Measurements from ENCODE around the gene SLC2A11. TPM values are rescaled to one million over a fixed set of nuclear protein-coding genes. Genes with fewer than 3 reads are reported as not detected.
A peak's percentile ranks its signal among the peaks of the same experiment; 100 is the strongest.

The SLC2A11 gene
- total RNA-seq, 1 experiment from 2014 or later, result 4.9 TPM

GRCh38 chr22:23834406-23834792 is 23.3 kb upstream of the SLC2A11 start:
- no peak overlapping the region for H3K4me3 ChIP-seq (ENCODE audit: low read depth, low read length, poor library complexity, severe bottlenecking)
- no TSS peak for BruUV-seq (replicated peaks)
- no peaks in the 10 kb centered on the region for H3K27me3 ChIP-seq (replicated peaks; ENCODE audit: insufficient read depth, low read depth, low read length, poor library complexity)
- intact Hi-C loops (cut with micrococcal nuclease; ENCODE audit: unreplicated experiment), result no loop called here
- TF ChIP-seq, protein P1, sequence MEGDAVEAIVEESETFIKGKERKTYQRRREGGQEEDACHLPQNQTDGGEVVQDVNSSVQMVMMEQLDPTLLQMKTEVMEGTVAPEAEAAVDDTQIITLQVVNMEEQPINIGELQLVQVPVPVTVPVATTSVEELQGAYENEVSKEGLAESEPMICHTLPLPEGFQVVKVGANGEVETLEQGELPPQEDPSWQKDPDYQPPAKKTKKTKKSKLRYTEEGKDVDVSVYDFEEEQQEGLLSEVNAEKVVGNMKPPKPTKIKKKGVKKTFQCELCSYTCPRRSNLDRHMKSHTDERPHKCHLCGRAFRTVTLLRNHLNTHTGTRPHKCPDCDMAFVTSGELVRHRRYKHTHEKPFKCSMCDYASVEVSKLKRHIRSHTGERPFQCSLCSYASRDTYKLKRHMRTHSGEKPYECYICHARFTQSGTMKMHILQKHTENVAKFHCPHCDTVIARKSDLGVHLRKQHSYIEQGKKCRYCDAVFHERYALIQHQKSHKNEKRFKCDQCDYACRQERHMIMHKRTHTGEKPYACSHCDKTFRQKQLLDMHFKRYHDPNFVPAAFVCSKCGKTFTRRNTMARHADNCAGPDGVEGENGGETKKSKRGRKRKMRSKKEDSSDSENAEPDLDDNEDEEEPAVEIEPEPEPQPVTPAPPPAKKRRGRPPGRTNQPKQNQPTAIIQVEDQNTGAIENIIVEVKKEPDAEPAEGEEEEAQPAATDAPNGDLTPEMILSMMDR (conservative IDR thresholded peaks at IDR 0.05; ENCODE audit: low read depth, low read length), result no peak
- no peak for TF ChIP-seq EZH2 (IDR thresholded peaks at IDR 0.05; ENCODE audit: borderline replicate concordance, low read depth, low read length, poor library complexity, severe bottlenecking)
- ChIA-PET POLR2A (ENCODE audit: low non-redundant PET) (no interaction called here), CTCF (no interaction called here)
- H3K36me3 ChIP-seq (ENCODE audit: insufficient read depth, low read length, poor library complexity, severe bottlenecking), result peaks cover 35% of the 10 kb centered on the region
- peaks cover 3% of the 10 kb centered on the region for H3K4me1 ChIP-seq (ENCODE audit: insufficient read depth, low read length, poor library complexity, severe bottlenecking)
- peak overlapping the region; percentile 42 for H3K27ac ChIP-seq (ENCODE audit: low read depth, low read length, poor library complexity, severe bottlenecking)
- no peak for DNase-seq (ENCODE audit: low spot score)
- no peaks in the 10 kb centered on the region for H3K9me3 ChIP-seq (ENCODE audit: low read depth, low read length, poor library complexity, severe bottlenecking)

DNA sequence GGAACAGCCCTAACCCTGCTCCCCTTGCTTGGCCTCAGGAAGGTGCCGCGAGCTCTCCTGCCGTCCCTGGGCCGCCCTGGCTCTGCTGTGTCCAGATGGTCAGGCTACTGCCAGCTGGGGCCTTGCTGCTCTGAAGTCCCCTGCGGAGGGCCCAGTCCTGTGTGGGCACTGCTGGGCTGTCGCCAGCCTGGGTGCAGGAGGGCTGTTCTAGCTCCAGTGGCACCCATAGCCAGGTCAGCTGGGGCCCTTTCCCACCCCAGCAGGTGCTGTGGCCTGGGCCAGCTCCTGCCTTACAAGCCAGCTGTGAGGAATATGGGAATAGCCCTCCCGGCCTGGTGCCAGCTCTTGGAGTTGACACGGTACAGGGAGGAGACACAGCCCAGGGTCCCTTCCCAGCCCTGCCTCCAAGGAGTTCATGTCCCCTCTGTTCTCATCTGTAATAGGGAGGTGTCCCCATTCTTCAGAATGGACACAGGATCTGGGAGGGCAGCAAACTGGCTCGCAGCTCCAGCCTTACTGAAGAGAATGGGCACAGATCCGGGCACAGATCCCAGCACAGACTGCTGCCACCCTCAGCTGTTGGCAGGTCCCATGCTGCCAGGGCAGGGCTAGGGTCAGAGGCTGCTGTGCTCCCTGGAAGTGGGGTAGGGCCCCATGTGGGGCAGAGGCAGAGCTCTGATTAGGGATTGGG is 22.7 kb upstream of the SLC2A11 start:
- Histone ChIP-seq H3K27me3 (replicated peaks; ENCODE audit: insufficient read depth, low read depth, low read length, poor library complexity) (no peaks in the 10 kb centered on the region), H3K36me3 (ENCODE audit: insufficient read depth, low read length, poor library complexity, severe bottlenecking) (peaks cover 35% of the 10 kb centered on the region), H3K9me3 (ENCODE audit: low read depth, low read length, poor library complexity, severe bottlenecking) (no peaks in the 10 kb centered on the region), H3K4me3 (ENCODE audit: low read depth, low read length, poor library complexity, severe bottlenecking) (no peak overlapping the region), H3K4me1 (ENCODE audit: insufficient read depth, low read length, poor library complexity, severe bottlenecking) (peaks cover 3% of the 10 kb centered on the region), H3K27ac (ENCODE audit: low read depth, low read length, poor library complexity, severe bottlenecking) (peak overlapping the region; percentile 42)
- intact Hi-C loops (cut with micrococcal nuclease; ENCODE audit: unreplicated experiment), result no loop called here
- no TSS peak for BruUV-seq (replicated peaks)
- TF ChIP-seq EZH2 (IDR thresholded peaks at IDR 0.05; ENCODE audit: borderline replicate concordance, low read depth, low read length, poor library complexity, severe bottlenecking), result no peak
- TF ChIP-seq, protein P1 (conservative IDR thresholded peaks at IDR 0.05; ENCODE audit: low read depth, low read length), result no peak
- ChIA-PET CTCF (no interaction called here), POLR2A (ENCODE audit: low non-redundant PET) (no interaction called here)
- no peak for DNase-seq (ENCODE audit: low spot score)

- H3K27ac ChIP-seq (ENCODE audit: low read depth, low read length, poor library complexity, severe bottlenecking), result no peak overlapping the region
- H3K4me3 ChIP-seq (ENCODE audit: low read depth, low read length, poor library complexity, severe bottlenecking), result no peak overlapping the region
- H3K27me3 ChIP-seq (replicated peaks; ENCODE audit: insufficient read depth, low read depth, low read length, poor library complexity), result no peaks in the 10 kb centered on the region
- intact Hi-C loops (cut with micrococcal nuclease; ENCODE audit: unreplicated experiment), result no loop called here
- BruUV-seq (replicated peaks), result no TSS peak
- H3K9me3 ChIP-seq (ENCODE audit: low read depth, low read length, poor library complexity, severe bottlenecking), result no peaks in the 10 kb centered on the region
- DNase-seq (ENCODE audit: low spot score), result no peak
- peaks cover 31% of the 10 kb centered on the region for H3K36me3 ChIP-seq (ENCODE audit: insufficient read depth, low read length, poor library complexity, severe bottlenecking)
- H3K4me1 ChIP-seq (ENCODE audit: insufficient read depth, low read length, poor library complexity, severe bottlenecking), result peaks cover 3% of the 10 kb centered on the region
- ChIA-PET CTCF (no interaction called here), POLR2A (ENCODE audit: low non-redundant PET) (no interaction called here)
- no peak for TF ChIP-seq EZH2 (IDR thresholded peaks at IDR 0.05; ENCODE audit: borderline replicate concordance, low read depth, low read length, poor library complexity, severe bottlenecking)
- TF ChIP-seq, protein P1 (conservative IDR thresholded peaks at IDR 0.05; ENCODE audit: low read depth, low read length), result no peak
Observed at GRCh38 chr22:23835484-23836144, 22.1 kb upstream of the SLC2A11 start.
